ENCODE measurements around the gene SEMA4D. TPM values are rescaled to one million over a fixed set of nuclear protein-coding genes. Genes with fewer than 3 reads are reported as not detected.

The SEMA4D gene
- total and polyA plus RNA-seq, 2 of the 13 experiments (the other 11 are each of a cell fraction or from before 2014, with no cell fraction given), result 0.13 to 0.16 TPM

GRCh38 chr9:89440046-89440445, 57.9 kb downstream of the SEMA4D start:
- Histone ChIP-seq H3K9me3 (ENCODE audit: low read length) (no peaks in the 10 kb centered on the region), H3K4me3 (replicated peaks in 1 of 3; ENCODE audit: insufficient read depth in 1 of 3, low read depth in 2 of 3, low read length in 3 of 3) (no peak overlapping the region), H3K4me2 (ENCODE audit: low read depth, low read length) (no peak overlapping the region), H3K27me3 (ENCODE audit: control insufficient read depth in 1 of 2, insufficient read depth in 2 of 2, low read length in 2 of 2) (peaks cover 0 to 21% of the 10 kb centered on the region in 2 experiments; a peak in 2 of 5 replicates), H2AFZ (ENCODE audit: low read length) (no peak overlapping the region), H4K20me1 (ENCODE audit: insufficient read depth, low read length) (no peaks in the 10 kb centered on the region), H3K27ac (ENCODE audit: extremely low read length, insufficient read depth, low read length) (no peak overlapping the region), H3K79me2 (ENCODE audit: insufficient read depth, low read length) (no peaks in the 10 kb centered on the region), H3K36me3 (replicated peaks in 1 of 2; ENCODE audit: control insufficient read depth in 1 of 2, insufficient read depth in 2 of 2, low read length in 2 of 2) (no peaks in the 10 kb centered on the region), H3K4me1 (ENCODE audit: insufficient read depth, low read length) (no peaks in the 10 kb centered on the region), H3K9ac (ENCODE audit: insufficient read depth, low read depth, low read length) (no peak overlapping the region)
- no peak for FAIRE-seq
- no peak for DNase-seq (ENCODE audit: low spot score)
- POLR2A ChIA-PET, result no interaction called here
- in situ Hi-C loops (cut with HindIII; ENCODE audit: extremely low pct_ligation_motif_present, low pct_unique_long_range_greater_than_20kb) (no loop called here), intact Hi-C loops (cut with micrococcal nuclease; ENCODE audit: unreplicated experiment) (no loop called here)
- CTCF ChIA-PET (ENCODE audit: low intra/inter-chr PET ratio, low total read pairs), result no interaction called here
- BruUV-seq (replicated peaks), result no TSS peak
- 34% methylated on average over 3 of the region's 8 CpGs for WGBS (ENCODE audit: low lambda C conversion rate)
- ATAC-seq, result no peak
- TF ChIP-seq, protein P1, sequence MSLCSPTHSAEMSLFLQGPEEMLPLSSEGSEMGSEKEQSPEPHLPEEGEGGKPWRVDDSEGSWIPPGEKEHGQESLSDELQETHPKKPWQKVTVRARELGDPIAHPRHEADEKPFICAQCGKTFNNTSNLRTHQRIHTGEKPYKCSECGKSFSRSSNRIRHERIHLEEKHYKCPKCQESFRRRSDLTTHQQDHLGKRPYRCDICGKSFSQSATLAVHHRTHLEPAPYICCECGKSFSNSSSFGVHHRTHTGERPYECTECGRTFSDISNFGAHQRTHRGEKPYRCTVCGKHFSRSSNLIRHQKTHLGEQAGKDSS (CRISPR knock-in tag; IDR thresholded peaks at IDR 0.05; ENCODE audit: borderline replicate concordance, low read depth), result no peak
- no peak for TF ChIP-seq ZNF275 (CRISPR knock-in tag; IDR thresholded peaks at IDR 0.05; ENCODE audit: borderline replicate concordance)
- TF ChIP-seq SRSF4 (IDR thresholded peaks at IDR 0.05; ENCODE audit: low read depth, low read length, poor library complexity, severe bottlenecking), result no peak
- TF ChIP-seq HNRNPK (IDR thresholded peaks at IDR 0.05; ENCODE audit: low read depth, low read length, poor library complexity, severe bottlenecking), result no peak

- no peak for DNase-seq (ENCODE audit: low spot score)
- in situ Hi-C loops (cut with HindIII; ENCODE audit: extremely low pct_ligation_motif_present, low pct_unique_long_range_greater_than_20kb), result no loop called here
- ATAC-seq, result no peak
- Histone ChIP-seq H3K4me2 (ENCODE audit: low read depth, low read length) (no peak overlapping the region), H4K20me1 (ENCODE audit: insufficient read depth, low read length) (no peaks in the 10 kb centered on the region), H3K9ac (ENCODE audit: insufficient read depth, low read depth, low read length) (no peak overlapping the region), H3K27ac (ENCODE audit: extremely low read length, insufficient read depth, low read length) (no peak overlapping the region), H3K79me2 (ENCODE audit: insufficient read depth, low read length) (no peaks in the 10 kb centered on the region), H3K36me3 (replicated peaks in 1 of 2; ENCODE audit: control insufficient read depth in 1 of 2, insufficient read depth in 2 of 2, low read length in 2 of 2) (no peaks in the 10 kb centered on the region), H3K27me3 (ENCODE audit: control insufficient read depth in 1 of 2, insufficient read depth in 2 of 2, low read length in 2 of 2) (peaks cover 0 to 21% of the 10 kb centered on the region in 2 experiments; a peak in 2 of 5 replicates), H2AFZ (ENCODE audit: low read length) (no peak overlapping the region), H3K4me1 (ENCODE audit: insufficient read depth, low read length) (no peaks in the 10 kb centered on the region), H3K4me3 (replicated peaks in 1 of 3; ENCODE audit: insufficient read depth in 1 of 3, low read depth in 2 of 3, low read length in 3 of 3) (no peak overlapping the region), H3K9me3 (ENCODE audit: low read length) (no peaks in the 10 kb centered on the region)
- BruUV-seq (replicated peaks), result no TSS peak
- no peak for FAIRE-seq
- ChIA-PET CTCF (ENCODE audit: low intra/inter-chr PET ratio, low total read pairs) (no interaction called here), POLR2A (no interaction called here)
- intact Hi-C loops (cut with micrococcal nuclease; ENCODE audit: unreplicated experiment), result no loop called here
- WGBS (ENCODE audit: low lambda C conversion rate), result 56% methylated on average over 10 of the region's 10 CpGs
- TF ChIP-seq ZUFSP (CRISPR knock-in tag; IDR thresholded peaks at IDR 0.05; ENCODE audit: borderline replicate concordance), result no peak
- no peak for TF ChIP-seq ASH2L (IDR thresholded peaks at IDR 0.05; ENCODE audit: insufficient read length, low read depth, low read length)
- TF ChIP-seq ZBTB7A (CRISPR knock-in tag; IDR thresholded peaks at IDR 0.05), result no peak
- TF ChIP-seq HHEX (CRISPR knock-in tag; IDR thresholded peaks at IDR 0.05), result no peak
- TF ChIP-seq, protein P2, sequence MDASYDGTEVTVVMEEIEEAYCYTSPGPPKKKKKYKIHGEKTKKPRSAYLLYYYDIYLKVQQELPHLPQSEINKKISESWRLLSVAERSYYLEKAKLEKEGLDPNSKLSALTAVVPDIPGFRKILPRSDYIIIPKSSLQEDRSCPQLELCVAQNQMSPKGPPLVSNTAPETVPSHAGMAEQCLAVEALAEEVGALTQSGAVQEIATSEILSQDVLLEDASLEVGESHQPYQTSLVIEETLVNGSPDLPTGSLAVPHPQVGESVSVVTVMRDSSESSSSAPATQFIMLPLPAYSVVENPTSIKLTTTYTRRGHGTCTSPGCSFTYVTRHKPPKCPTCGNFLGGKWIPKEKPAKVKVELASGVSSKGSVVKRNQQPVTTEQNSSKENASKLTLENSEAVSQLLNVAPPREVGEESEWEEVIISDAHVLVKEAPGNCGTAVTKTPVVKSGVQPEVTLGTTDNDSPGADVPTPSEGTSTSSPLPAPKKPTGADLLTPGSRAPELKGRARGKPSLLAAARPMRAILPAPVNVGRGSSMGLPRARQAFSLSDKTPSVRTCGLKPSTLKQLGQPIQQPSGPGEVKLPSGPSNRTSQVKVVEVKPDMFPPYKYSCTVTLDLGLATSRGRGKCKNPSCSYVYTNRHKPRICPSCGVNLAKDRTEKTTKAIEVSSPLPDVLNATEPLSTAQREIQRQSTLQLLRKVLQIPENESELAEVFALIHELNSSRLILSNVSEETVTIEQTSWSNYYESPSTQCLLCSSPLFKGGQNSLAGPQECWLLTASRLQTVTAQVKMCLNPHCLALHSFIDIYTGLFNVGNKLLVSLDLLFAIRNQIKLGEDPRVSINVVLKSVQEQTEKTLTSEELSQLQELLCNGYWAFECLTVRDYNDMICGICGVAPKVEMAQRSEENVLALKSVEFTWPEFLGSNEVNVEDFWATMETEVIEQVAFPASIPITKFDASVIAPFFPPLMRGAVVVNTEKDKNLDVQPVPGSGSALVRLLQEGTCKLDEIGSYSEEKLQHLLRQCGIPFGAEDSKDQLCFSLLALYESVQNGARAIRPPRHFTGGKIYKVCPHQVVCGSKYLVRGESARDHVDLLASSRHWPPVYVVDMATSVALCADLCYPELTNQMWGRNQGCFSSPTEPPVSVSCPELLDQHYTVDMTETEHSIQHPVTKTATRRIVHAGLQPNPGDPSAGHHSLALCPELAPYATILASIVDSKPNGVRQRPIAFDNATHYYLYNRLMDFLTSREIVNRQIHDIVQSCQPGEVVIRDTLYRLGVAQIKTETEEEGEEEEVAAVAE (CRISPR knock-in tag; IDR thresholded peaks at IDR 0.05; ENCODE audit: borderline replicate concordance), result no peak
These were observed 58.3 kb downstream of the SEMA4D start for GRCh38 chr9:89439571-89439970.
